ENCODE data around the gene NEK11. TPM values are rescaled to one million over a fixed set of nuclear protein-coding genes. Genes with fewer than 3 reads are reported as not detected.

The NEK11 gene
- total and polyA plus RNA-seq, 2 donors (not counting 3 experiments of a cell fraction or from before 2014, with no cell fraction given), result 1.7 to 4.3 TPM

- Histone ChIP-seq H3K9me3 (replicated peaks; ENCODE audit: control insufficient read depth, insufficient read depth, low read length) (no peaks in the 10 kb centered on the region), H3K4me2 (ENCODE audit: insufficient read depth, low read length) (no peak overlapping the region), H3K9me1 (replicated peaks; ENCODE audit: control insufficient read depth, extremely low read depth, insufficient read depth, low read length) (no peaks in the 10 kb centered on the region), H4K20me1 (replicated peaks; ENCODE audit: control insufficient read depth, extremely low read depth, insufficient read depth, low read length) (no peaks in the 10 kb centered on the region), H3K9ac (replicated peaks; ENCODE audit: extremely low read depth, insufficient read depth, low read length) (no peak overlapping the region), H3K4me3 (replicated peaks in 1 of 3; ENCODE audit: insufficient read depth in 1 of 3, low read depth in 1 of 3, low read length in 3 of 3) (no peak overlapping the region), H2AFZ (ENCODE audit: low read depth, low read length) (no peak overlapping the region), H3K27me3 (ENCODE audit: control insufficient read depth in 2 of 2, insufficient read depth in 2 of 2, low read length in 2 of 2) (no peaks in the 10 kb centered on the region), H3K27ac (ENCODE audit: insufficient read depth, low read depth, low read length) (no peak overlapping the region), H3K36me3 (ENCODE audit: control insufficient read depth in 2 of 2, extremely low read depth in 1 of 2, insufficient read depth in 2 of 2, low read length in 2 of 2) (no peaks in the 10 kb centered on the region), H3K79me2 (ENCODE audit: control insufficient read depth, insufficient read depth, low read length) (no peaks in the 10 kb centered on the region), H3K4me1 (ENCODE audit: control insufficient read depth, extremely low read depth, insufficient read depth, low read length) (no peaks in the 10 kb centered on the region)
- BruUV-seq (replicated peaks), result no TSS peak
- intact Hi-C loops (cut with micrococcal nuclease) (no loop called here), dilution Hi-C loops (cut with MboI; ENCODE audit: extremely low pct_ligation_motif_present, low sequenced_read_pairs) (no loop called here)
- TF ChIP-seq POLR2A (IDR thresholded peaks at IDR 0.05; ENCODE audit: low read depth, low read length), result no peak
- TF ChIP-seq MAX (IDR thresholded peaks at IDR 0.05; ENCODE audit: insufficient read depth, insufficient read length), result no peak
- no peak for TF ChIP-seq MYC (IDR thresholded peaks at IDR 0.05; ENCODE audit: low read depth, low read length)
- TF ChIP-seq FOS (IDR thresholded peaks at IDR 0.05; ENCODE audit: borderline replicate concordance, insufficient read depth, low read length), result no peak
- no peak for TF ChIP-seq EZH2 (IDR thresholded peaks at IDR 0.05; ENCODE audit: borderline replicate concordance, low read depth, low read length, severe bottlenecking)
- TF ChIP-seq JUN (IDR thresholded peaks at IDR 0.05; ENCODE audit: borderline replicate concordance, insufficient read depth, insufficient read length, low read depth), result no peak
- no peak for TF ChIP-seq CTCF (IDR thresholded peaks at IDR 0.05; ENCODE audit: extremely low read depth in 1 of 2, insufficient read depth in 1 of 2, low read depth in 1 of 2, low read length in 2 of 2)
- no peak for TF ChIP-seq GATA2 (IDR thresholded peaks at IDR 0.05; ENCODE audit: insufficient read depth, insufficient read length, low read depth, low read length)
- TF ChIP-seq POLR2AphosphoS5 (IDR thresholded peaks at IDR 0.05; ENCODE audit: insufficient read depth, low read depth, low read length), result no peak
- no peak for FAIRE-seq
- ChIA-PET POLR2A (no interaction called here), CTCF (interaction anchor here (1.3 to 2.6 kb wide), 4 partner anchors 11 to 993 kb away, joined by 3 to 8 read pairs (median 5); partner anchors contain the start of genes ASTE1 and NEK11)
- DNase-seq (ENCODE audit: low read depth, low spot score), result no peak
Measured at GRCh38 chr3:131036986-131037385, 10.3 kb downstream of the NEK11 start.
